SK-N-SH (cell line): ENCODE data around the gene CDCP2. TPM values are rescaled to one million over a fixed set of nuclear protein-coding genes. Genes with fewer than 3 reads are reported as not detected.
A peak's percentile ranks its signal among the peaks of the same experiment; 100 is the strongest.

Source experiments
- CTCF ChIA-PET: fragments of 300-600, 350-600 bp; formaldehyde crosslinking; extraction: SDS; loops from one replicate; lab custom pipeline; 2021; lab: Yijun Ruan, JAX
- POLR2A ChIA-PET: fragments of 350-600 bp; sonication (Branson Sonifier 250); formaldehyde crosslinking; extraction: SDS; loops from one replicate; lab custom pipeline; 2020; ENCODE audit warnings: antibody characterized with exemption, inconsistent platforms; lab: Yijun Ruan, JAX
- DNase-seq: peaks from one replicate; pipeline ENCODE4 v3.0.0; 2012
- H2AFZ ChIP-seq: fragments of 200-600 bp; sonication (generic); 2 replicates; pipeline ENCODE4 v1.8.1; 2016; ENCODE audit warnings: antibody characterized with exemption, mild to moderate bottlenecking, low read depth
- H3F3A ChIP-seq: fragments of 200-600 bp; sonication (generic); replicated peaks from 2 replicates; pipeline ENCODE3; 2016; ENCODE audit warnings: antibody characterized with exemption, mild to moderate bottlenecking; ENCODE audit not compliant: insufficient read depth
- H3K27ac ChIP-seq, 2 experiments: fragments of 200-500 bp in 1 of 2; fragments of 200-600 bp in 1 of 2; sonication (Bioruptor generic) in 1 of 2; sonication (generic), shearing (Covaris generic) in 1 of 2; 2 replicates each; pipeline versions ENCODE4 v1.5.1 to v1.6.1; 2014 to 2016; ENCODE audit warnings: low read depth in 2 of 2, inconsistent platforms in 1 of 2, low read length in 1 of 2, mild to moderate bottlenecking in 1 of 2, mixed read lengths in 1 of 2
- H3K27me3 ChIP-seq: fragments of 200-600 bp; sonication (generic), shearing (Covaris generic); 2 replicates; pipeline ENCODE4 v1.6.1; 2016; ENCODE audit warnings: mixed run types; ENCODE audit not compliant: insufficient read depth
- H3K36me3 ChIP-seq, 2 experiments: fragments of 200-500 bp in 1 of 2; fragments of 200-600 bp in 1 of 2; sonication (Bioruptor generic) in 1 of 2; sonication (generic) in 1 of 2; replicated peaks in 1 of 2; 2 replicates each; pipeline versions ENCODE3 to v1.5.1; 2014 to 2016; ENCODE audit warnings: low read length in 1 of 2, mild to moderate bottlenecking in 1 of 2; ENCODE audit not compliant: insufficient read depth in 2 of 2, control insufficient read depth in 1 of 2
- H3K4me1 ChIP-seq, 2 experiments: fragments of 200-500 bp in 1 of 2; fragments of 200-600 bp in 1 of 2; sonication (Bioruptor generic) in 1 of 2; sonication (generic), shearing (Covaris generic) in 1 of 2; 2 replicates each; pipeline versions ENCODE4 v1.5.1 to v1.6.1; 2014 to 2016; ENCODE audit warnings: low read depth in 1 of 2, low read length in 1 of 2, mixed run types in 1 of 2; ENCODE audit not compliant: insufficient read depth in 2 of 2, control insufficient read depth in 1 of 2
- H3K4me2 ChIP-seq: fragments of 200-600 bp; sonication (generic), shearing (Covaris generic); 2 replicates; pipeline ENCODE4 v1.6.1; 2017; ENCODE audit warnings: mixed run types
- H3K4me3 ChIP-seq, 2 experiments: fragments of 200-500 bp in 1 of 2; fragments of 200-600 bp in 1 of 2; sonication (Bioruptor generic) in 1 of 2; sonication (generic), shearing (Covaris generic) in 1 of 2; 2 replicates each; pipeline versions ENCODE4 v1.5.1 to v1.8.1; 2014 to 2016; ENCODE audit warnings: low read depth in 2 of 2, inconsistent platforms in 1 of 2, low read length in 1 of 2, mild to moderate bottlenecking in 1 of 2, mixed read lengths in 1 of 2, moderate library complexity in 1 of 2
- H3K79me2 ChIP-seq: fragments of 200-600 bp; sonication (generic); 2 replicates; pipeline ENCODE4 v1.8.1; 2017; ENCODE audit warnings: mild to moderate bottlenecking; ENCODE audit not compliant: insufficient read depth
- H3K9ac ChIP-seq: fragments of 200-600 bp; sonication (generic); 2 replicates; pipeline ENCODE4 v1.6.1; 2017; ENCODE audit warnings: mixed run types
- H3K9me2 ChIP-seq: fragments of 200-600 bp; sonication (generic); 2 replicates; pipeline ENCODE4 v1.6.1; 2017; ENCODE audit warnings: mixed run types
- H3K9me3 ChIP-seq: fragments of 200-600 bp; sonication (generic); 2 replicates; pipeline ENCODE4 v1.6.1; 2017; ENCODE audit warnings: mixed run types, mild to moderate bottlenecking, moderate library complexity
- H4K20me1 ChIP-seq: fragments of 200-600 bp; sonication (generic); 2 replicates; pipeline ENCODE4 v1.6.1; 2017; ENCODE audit warnings: mild to moderate bottlenecking, mixed run types; ENCODE audit not compliant: insufficient read depth
- FOSL2 ChIP-seq: IDR thresholded peaks from 2 replicates; pipeline ENCODE4 v1.4.0; 2012; ENCODE audit warnings: low read depth, mild to moderate bottlenecking, moderate library complexity, borderline replicate concordance
- FOXJ3 ChIP-seq: sonication (generic); formaldehyde crosslinking; IDR thresholded peaks from 2 replicates; pipeline ENCODE4 v1.5.1; 2020; ENCODE audit warnings: mild to moderate bottlenecking, missing genetic modification reagents
- MXI1 ChIP-seq: IDR thresholded peaks from 2 replicates; pipeline ENCODE4 v1.6.1; 2012; ENCODE audit warnings: mild to moderate bottlenecking, low read depth, low read length, improper control_type of control experiment
- NRF1 ChIP-seq: IDR thresholded peaks from 2 replicates; pipeline ENCODE4 v1.6.1; 2012; ENCODE audit warnings: low read depth, mild to moderate bottlenecking, low read length
- WGBS: methylation state at CpG from one replicate; pipeline ENCODE4 v1.1.6; 2017; ENCODE audit warnings: low lambda C conversion rate; 5-methylcytosine and 5-hydroxymethylcytosine counted together
- polyA plus RNA-seq, 3 experiments: library from polyadenylated mRNA; depleted of rRNA; stranded (reverse); fragments of >200 nt; gene quantifications; 2 replicates each; pipeline ENCODE4 v1.2.3, GENCODE V29; 2012
- TF ChIP-seq, protein P1 (sequence below): IDR thresholded peaks from 2 replicates; pipeline ENCODE4 v1.4.0; 2012; ENCODE audit warnings: low read depth, borderline replicate concordance

The CDCP2 gene
- polyA plus RNA-seq, 1 of the 3 experiments (the other 2 are of a cell fraction): not detected

DNA sequence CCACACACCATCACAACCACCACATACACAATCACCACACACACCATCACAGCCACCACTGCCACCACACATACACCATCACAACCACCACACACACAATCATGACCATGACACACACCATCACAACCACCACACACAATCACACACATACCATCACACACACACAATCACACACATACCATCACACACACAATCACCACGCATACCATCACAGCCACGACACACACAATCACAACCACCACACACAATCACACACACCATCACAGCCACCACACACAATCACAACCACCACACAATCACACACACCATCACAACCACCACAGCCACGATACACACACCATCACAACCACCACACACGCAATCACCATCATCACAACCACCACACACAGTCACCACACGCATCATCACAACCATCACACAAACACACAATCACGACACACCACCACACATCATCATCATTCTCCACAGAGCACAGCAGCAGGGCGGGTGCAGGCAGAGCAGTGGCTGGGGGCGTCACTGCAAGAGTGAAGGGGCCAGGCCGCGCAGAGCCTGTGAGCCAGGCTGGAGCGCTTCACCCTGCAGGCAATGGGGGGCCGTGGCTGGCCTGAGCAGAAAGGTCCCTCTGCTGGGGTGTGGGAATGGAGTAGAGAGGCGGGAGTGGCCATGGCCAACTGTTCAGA is 32.6 kb downstream of the CDCP2 start:
- no peak overlapping the region for H3K4me3 ChIP-seq
- DNase-seq: no peak
- H3K9me2 ChIP-seq: no peaks in the 10 kb centered on the region
- CTCF ChIA-PET: interaction anchor here (1.9 to 6.4 kb wide), 3 partner anchors 10 to 369 kb away, joined by 12 to 75 read pairs (median 49); no protein-coding TSS in a partner anchor
- POLR2A ChIA-PET: interaction anchor here (1.0 kb wide), 1 partner anchor 287 kb away, joined by 3 read pairs; no protein-coding TSS in a partner anchor
- H3K27me3 ChIP-seq: no peaks in the 10 kb centered on the region
- H3K9ac ChIP-seq: no peak overlapping the region
- H3K4me1 ChIP-seq: peaks cover 4 to 5% of the 10 kb centered on the region in 2 experiments; a peak in 2 of 4 replicates
- H3K36me3 ChIP-seq: no peaks in the 10 kb centered on the region
- H3K27ac ChIP-seq: no peak overlapping the region
- no peak overlapping the region for H3K4me2 ChIP-seq
- no peaks in the 10 kb centered on the region for H3K9me3 ChIP-seq
- H3F3A ChIP-seq: peaks cover 8% of the 10 kb centered on the region
- TF ChIP-seq NRF1 (no peak), MXI1 (no peak)
- TF ChIP-seq, protein P1, sequence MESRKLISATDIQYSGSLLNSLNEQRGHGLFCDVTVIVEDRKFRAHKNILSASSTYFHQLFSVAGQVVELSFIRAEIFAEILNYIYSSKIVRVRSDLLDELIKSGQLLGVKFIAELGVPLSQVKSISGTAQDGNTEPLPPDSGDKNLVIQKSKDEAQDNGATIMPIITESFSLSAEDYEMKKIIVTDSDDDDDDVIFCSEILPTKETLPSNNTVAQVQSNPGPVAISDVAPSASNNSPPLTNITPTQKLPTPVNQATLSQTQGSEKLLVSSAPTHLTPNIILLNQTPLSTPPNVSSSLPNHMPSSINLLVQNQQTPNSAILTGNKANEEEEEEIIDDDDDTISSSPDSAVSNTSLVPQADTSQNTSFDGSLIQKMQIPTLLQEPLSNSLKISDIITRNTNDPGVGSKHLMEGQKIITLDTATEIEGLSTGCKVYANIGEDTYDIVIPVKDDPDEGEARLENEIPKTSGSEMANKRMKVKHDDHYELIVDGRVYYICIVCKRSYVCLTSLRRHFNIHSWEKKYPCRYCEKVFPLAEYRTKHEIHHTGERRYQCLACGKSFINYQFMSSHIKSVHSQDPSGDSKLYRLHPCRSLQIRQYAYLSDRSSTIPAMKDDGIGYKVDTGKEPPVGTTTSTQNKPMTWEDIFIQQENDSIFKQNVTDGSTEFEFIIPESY: no peak
- no peak overlapping the region for H2AFZ ChIP-seq
- no peaks in the 10 kb centered on the region for H3K79me2 ChIP-seq
- H4K20me1 ChIP-seq: no peaks in the 10 kb centered on the region
- 97% methylated on average over 13 of the region's 13 CpGs for WGBS

GRCh38 chr1:54118704-54119103 is 34.1 kb downstream of the CDCP2 start:
- Histone ChIP-seq H3K36me3 (no peaks in the 10 kb centered on the region), H3K4me3 (no peak overlapping the region), H3F3A (peaks cover 6% of the 10 kb centered on the region), H3K9ac (no peak overlapping the region; the same call in 1 of the 2 replicates), H3K9me3 (no peaks in the 10 kb centered on the region), H2AFZ (peak overlapping the region; percentile 44; the same call in 1 of the 2 replicates), H3K79me2 (no peaks in the 10 kb centered on the region), H3K4me1 (peaks cover 4 to 5% of the 10 kb centered on the region in 2 experiments; a peak in 2 of 4 replicates), H3K9me2 (no peaks in the 10 kb centered on the region), H3K27ac (peak overlapping the region in 1 of 2 experiments; percentile 72; a peak in 2 of 4 replicates), H4K20me1 (no peaks in the 10 kb centered on the region), H3K27me3 (no peaks in the 10 kb centered on the region), H3K4me2 (peak overlapping the region; percentile 34; the same call in 1 of the 2 replicates)
- no peak for TF ChIP-seq FOXJ3 (CRISPR knock-in tag)
- peak; percentile 79 for TF ChIP-seq FOSL2
- ChIA-PET POLR2A (interaction anchor here (0.6 kb wide), 1 partner anchor 276 kb away, joined by 4 read pairs; no protein-coding TSS in a partner anchor), CTCF (interaction anchor here (1.3 to 1.6 kb wide), 2 partner anchors 371 to 691 kb away, joined by 3 to 7 read pairs; no protein-coding TSS in a partner anchor)
- no peak for DNase-seq
- WGBS: 45% methylated on average over 8 of the region's 8 CpGs
